NB4 (cell line): Measurements from ENCODE around the gene PIR.
A peak's percentile ranks its signal among the peaks of the same experiment; 100 is the strongest.

ENCODE experiments used
- MYC ChIP-seq: IDR thresholded peaks from 2 replicates; pipeline ENCODE4 v1.6.1; 2011; ENCODE audit warnings: low read depth, low read length
- POLR2A ChIP-seq: IDR thresholded peaks from 2 replicates; pipeline ENCODE4 v1.6.1; 2011; ENCODE audit warnings: mild to moderate bottlenecking; ENCODE audit not compliant: insufficient read length; ENCODE audit errors: extremely low read depth
- TF ChIP-seq, protein P1 (sequence below): IDR thresholded peaks from one replicate; pipeline ENCODE4 v1.5.1; 2012; ENCODE audit warnings: low read depth, low read length

- TF ChIP-seq POLR2A: no peak
- TF ChIP-seq, protein P1, sequence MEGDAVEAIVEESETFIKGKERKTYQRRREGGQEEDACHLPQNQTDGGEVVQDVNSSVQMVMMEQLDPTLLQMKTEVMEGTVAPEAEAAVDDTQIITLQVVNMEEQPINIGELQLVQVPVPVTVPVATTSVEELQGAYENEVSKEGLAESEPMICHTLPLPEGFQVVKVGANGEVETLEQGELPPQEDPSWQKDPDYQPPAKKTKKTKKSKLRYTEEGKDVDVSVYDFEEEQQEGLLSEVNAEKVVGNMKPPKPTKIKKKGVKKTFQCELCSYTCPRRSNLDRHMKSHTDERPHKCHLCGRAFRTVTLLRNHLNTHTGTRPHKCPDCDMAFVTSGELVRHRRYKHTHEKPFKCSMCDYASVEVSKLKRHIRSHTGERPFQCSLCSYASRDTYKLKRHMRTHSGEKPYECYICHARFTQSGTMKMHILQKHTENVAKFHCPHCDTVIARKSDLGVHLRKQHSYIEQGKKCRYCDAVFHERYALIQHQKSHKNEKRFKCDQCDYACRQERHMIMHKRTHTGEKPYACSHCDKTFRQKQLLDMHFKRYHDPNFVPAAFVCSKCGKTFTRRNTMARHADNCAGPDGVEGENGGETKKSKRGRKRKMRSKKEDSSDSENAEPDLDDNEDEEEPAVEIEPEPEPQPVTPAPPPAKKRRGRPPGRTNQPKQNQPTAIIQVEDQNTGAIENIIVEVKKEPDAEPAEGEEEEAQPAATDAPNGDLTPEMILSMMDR: peak; percentile 11
- TF ChIP-seq MYC: no peak
Observed at GRCh38 chrX:15465896-15466651, 27.1 kb downstream of the PIR start.
